Kidney glomerular epithelial cell (primary cell): ENCODE data around the gene PJA2.
"Not testable (repeated sequence)": the region's sequence is repeated elsewhere in the genome, so short reads cannot be mapped to it uniquely, and the experiment has no call there.

Experiments
- DNase-seq: peaks from one replicate; lab custom pipeline; 2025; lab: John Stamatoyannopoulos, UW

The PJA2 gene

GRCh38 chr5:109309326-109310063 is 100.3 kb downstream of the PJA2 start:
- no peak for DNase-seq

- DNase-seq = no peak
Observed at GRCh38 chr5:109307951-109308350, 101.8 kb downstream of the PJA2 start.

- DNase-seq = no peak
Observed at GRCh38 chr5:109307456-109307855, 102.3 kb downstream of the PJA2 start.

GRCh38 chr5:109305352-109305751 is 104.4 kb downstream of the PJA2 start:
- DNase-seq = no peak

- DNase-seq = no peak
Observed at GRCh38 chr5:109304309-109304708, 105.5 kb downstream of the PJA2 start.

- DNase-seq = no peak
Observed at GRCh38 chr5:109300367-109300766, 109.4 kb downstream of the PJA2 start.

- DNase-seq = no peak
Observed at GRCh38 chr5:109299557-109299956, 110.2 kb downstream of the PJA2 start.

- no peak for DNase-seq
Observed at GRCh38 chr5:109298794-109299193, 111.0 kb downstream of the PJA2 start.

- no peak for DNase-seq
Observed at GRCh38 chr5:109297900-109298299, 111.9 kb downstream of the PJA2 start.

GRCh38 chr5:109291090-109291489 is 118.7 kb downstream of the PJA2 start:
- DNase-seq = no peak

- no peak for DNase-seq
Observed at GRCh38 chr5:109290231-109290630, 119.5 kb downstream of the PJA2 start.

GRCh38 chr5:109286628-109287027 is 123.1 kb downstream of the PJA2 start:
- DNase-seq = not testable (repeated sequence)
